ENCODE measurements around the gene CDCA8. TPM values are rescaled to one million over a fixed set of nuclear protein-coding genes. Genes with fewer than 3 reads are reported as not detected.
"Not testable (repeated sequence)": the region's sequence is repeated elsewhere in the genome, so short reads cannot be mapped to it uniquely, and the experiment has no call there.

CDCA8 gene
- total RNA-seq, 1 donor from 2014 or later: 1.3 TPM

GRCh38 chr1:37673920-37674319, 18.4 kb upstream of the CDCA8 start:
- no peak for DNase-seq (ENCODE audit: low read depth)

- no peak for DNase-seq (ENCODE audit: low read depth)
Observed at GRCh38 chr1:37676281-37677142, 15.8 kb upstream of the CDCA8 start.

GRCh38 chr1:37677143-37677439, 15.2 kb upstream of the CDCA8 start:
- no peak for DNase-seq (ENCODE audit: low read depth)

GRCh38 chr1:37677808-37678207, 14.5 kb upstream of the CDCA8 start:
- no peak for DNase-seq (ENCODE audit: low read depth)

- DNase-seq (ENCODE audit: low read depth): no peak
Observed at GRCh38 chr1:37680933-37681332, 11.4 kb upstream of the CDCA8 start.

DNA sequence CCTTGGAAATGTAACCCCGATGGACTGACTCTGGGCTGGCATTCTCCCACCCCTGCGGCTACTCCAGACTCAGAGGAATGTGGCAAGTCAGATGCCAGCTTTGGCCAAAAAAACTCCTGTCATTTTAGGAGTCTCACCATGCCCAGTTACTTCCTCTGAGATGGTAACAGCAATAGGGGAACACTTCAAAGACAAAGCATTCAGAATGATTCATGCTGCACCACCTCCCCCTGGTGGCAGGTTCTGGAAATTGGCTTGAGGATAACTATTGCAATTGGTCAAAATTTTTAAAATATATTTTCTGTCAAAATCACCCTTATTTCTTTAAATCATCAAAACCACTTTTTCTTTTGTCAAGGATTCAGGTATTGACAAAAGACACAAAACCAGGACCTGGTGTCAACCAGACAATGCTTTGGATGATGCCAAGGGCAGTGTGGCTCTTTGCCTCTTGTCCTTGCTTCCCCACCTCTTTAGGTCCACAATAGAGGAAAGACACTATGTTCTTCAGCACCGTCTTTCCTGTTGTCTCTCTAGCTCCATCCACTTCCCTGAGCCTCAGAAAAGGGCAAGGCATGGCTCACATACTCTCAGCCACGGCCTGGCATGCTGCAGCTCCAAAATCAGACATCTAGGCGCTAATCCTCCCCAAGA, 9.9 kb upstream of the CDCA8 start:
- DNase-seq (ENCODE audit: low read depth): peak; percentile 36

DNA sequence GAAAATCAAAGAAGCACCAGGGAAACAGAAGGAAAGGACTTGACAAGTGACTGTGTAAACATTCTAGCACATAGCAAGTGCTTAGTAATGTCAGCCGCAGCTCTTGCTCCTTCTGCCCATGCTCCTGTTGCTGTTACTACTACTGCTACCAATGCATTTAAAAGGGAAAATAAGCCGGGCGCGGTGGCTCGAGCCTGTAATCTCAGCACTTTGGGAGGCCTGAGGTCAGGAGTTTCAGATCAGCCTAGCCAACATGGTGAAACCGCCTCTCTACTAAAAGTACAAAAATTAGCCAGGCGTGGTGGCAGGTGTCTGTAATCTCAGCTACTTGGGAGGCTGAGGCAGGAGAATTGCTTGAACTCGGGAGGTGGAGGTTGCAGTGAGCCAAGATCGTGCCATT, 8.1 kb upstream of the CDCA8 start:
- DNase-seq (ENCODE audit: low read depth): not testable (repeated sequence)

GRCh38 chr1:37685722-37686121, 6.6 kb upstream of the CDCA8 start:
- DNase-seq (ENCODE audit: low read depth): no peak

DNA sequence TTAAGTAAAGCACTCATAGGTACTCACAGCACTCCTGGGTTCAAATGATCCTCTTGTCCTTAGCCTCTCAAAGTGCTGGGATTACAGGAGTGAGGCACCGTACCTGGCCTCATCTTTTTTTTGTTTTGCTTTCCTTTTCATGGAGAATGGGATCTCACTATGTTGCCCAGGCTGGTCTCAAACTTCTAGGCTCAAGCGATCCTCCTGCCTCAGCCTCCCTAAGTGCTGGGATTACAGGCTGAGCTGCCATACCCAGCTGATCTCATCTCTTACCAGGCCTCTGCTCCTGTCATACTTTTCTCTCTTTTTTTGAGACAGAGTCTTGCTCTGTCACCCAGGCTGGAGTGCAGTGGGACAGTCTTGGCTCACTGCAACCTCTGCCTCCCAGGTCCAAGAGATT, 4.6 kb upstream of the CDCA8 start:
- not testable (repeated sequence) for DNase-seq (ENCODE audit: low read depth)

- no peak for DNase-seq (ENCODE audit: low read depth)
Observed at GRCh38 chr1:37688926-37689325, 3.4 kb upstream of the CDCA8 start.

GRCh38 chr1:37691497-37692077, 729 bp upstream of the CDCA8 start:
- peak; percentile 39 for DNase-seq (ENCODE audit: low read depth)

GRCh38 chr1:37692834-37693175, 489 bp downstream of the CDCA8 start:
- DNase-seq (ENCODE audit: low read depth): no peak

GRCh38 chr1:37697090-37697489, 4.8 kb downstream of the CDCA8 start:
- no peak for DNase-seq (ENCODE audit: low read depth)

DNA sequence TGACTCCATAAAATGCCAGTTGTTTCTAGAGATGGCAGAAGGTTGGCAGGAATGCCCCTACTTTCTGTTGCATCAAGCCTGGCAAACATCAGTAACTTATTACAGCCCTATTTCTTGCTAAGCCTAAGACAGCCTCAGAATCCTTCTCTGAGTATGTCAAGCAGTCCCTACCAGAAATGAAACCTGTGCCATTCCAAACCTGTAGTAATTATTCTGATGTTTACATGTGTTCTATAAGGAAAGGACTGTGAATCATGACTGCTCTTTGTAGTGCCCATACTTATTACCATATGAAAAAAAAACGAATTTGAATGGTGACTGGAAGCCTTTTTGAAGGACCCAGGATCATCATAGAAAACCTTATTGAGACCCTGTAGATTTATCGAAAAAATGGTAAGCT, 5.4 kb downstream of the CDCA8 start:
- no peak for DNase-seq (ENCODE audit: low read depth)

GRCh38 chr1:37699147-37699546, 6.8 kb downstream of the CDCA8 start:
- DNase-seq (ENCODE audit: low read depth): no peak

DNA sequence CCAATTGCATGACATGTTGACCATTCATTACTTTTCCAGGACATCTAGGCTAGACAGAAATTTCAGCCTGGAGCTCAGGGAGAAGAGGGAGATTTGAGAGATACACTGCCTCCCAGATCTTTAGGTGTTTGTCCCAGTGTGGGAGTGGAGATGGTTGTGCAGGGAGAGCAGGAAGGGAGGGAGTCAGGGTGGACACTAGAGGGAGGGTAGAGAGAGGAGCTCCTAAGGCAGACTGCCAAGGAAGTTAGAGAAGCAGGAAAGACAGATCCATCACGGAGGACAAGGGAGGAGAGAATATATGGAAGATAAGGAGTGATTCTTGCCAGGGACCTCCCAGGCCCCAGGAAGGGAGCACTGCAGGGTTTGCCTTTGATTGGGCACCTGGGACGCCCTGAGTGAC, 8.7 kb downstream of the CDCA8 start:
- no peak for DNase-seq (ENCODE audit: low read depth)

DNA sequence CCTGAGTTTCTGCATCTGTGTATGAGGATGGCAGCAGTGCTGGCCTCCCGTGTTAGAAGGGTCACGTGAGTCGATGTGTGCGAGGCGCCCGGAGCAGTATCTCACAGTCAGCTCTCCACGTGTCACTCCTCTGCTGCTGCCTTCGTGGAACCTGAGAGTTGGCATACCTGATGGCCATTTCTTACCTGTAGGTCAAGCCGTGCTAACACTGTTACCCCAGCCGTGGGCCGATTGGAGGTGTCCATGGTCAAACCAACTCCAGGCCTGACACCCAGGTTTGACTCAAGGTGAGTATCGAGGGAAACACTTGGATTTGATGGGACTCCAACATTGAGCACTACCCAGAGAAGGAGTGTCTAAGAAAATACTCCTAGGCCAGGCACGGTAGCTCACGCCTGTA, 10.7 kb downstream of the CDCA8 start:
- DNase-seq (ENCODE audit: low read depth): no peak

DNA sequence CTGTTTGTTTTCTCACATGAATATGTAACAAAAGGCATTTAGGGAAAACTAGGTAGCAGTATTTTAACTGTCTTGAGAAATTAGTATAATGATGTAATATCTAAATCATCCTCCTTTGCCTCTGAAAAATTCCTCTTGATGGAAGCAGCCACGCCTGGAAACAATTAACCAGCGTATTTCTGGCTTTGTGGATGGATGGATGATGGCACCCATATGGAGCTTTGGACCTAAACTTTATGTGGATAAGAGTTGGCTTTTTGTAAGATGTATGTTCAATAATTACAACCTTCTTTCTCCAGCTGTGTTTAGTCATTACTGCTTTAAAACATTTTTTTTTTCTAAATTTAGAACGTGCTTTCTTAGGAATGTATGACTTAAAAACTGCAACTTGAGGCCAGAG, 12.7 kb downstream of the CDCA8 start:
- DNase-seq (ENCODE audit: low read depth): no peak

DNA sequence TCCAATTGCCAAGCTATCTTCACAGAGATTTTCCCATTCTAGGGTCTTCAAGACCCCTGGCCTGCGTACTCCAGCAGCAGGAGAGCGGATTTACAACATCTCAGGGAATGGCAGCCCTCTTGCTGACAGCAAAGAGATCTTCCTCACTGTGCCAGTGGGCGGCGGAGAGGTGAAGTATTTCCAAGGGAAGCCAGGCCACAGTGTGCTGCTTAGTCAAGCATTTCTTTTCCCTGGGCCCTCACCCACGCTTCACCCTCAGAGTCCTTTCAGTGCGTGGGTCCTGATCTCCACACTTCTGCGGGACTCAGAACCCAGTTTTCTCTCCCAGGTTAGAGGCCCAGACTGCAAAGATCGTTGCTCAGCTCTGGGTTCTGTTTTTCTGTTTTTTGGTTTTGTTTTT, 13.1 kb downstream of the CDCA8 start:
- no peak for DNase-seq (ENCODE audit: low read depth)

- DNase-seq (ENCODE audit: low read depth): no peak
Observed at GRCh38 chr1:37708471-37708870, 16.2 kb downstream of the CDCA8 start.

DNA sequence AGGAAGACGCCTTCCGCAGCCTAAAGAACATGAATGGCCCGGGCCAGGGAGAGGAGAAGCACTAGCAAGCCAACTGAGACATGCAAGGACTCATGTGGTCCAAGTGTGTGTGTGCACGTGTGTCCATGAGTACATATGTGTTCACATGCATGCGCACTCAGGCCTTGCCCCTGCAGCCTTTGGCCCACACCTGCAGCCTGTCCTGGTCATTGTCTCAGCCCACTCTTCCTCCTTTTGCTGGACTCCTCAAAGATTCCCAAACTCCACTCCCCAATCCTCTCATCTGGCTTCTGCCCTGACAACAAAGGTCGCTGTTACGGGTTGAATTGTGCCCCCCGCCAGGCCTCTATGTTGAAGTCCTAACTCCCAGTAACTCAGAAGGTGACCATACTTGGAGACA, 21.9 kb downstream of the CDCA8 start:
- no peak for DNase-seq (ENCODE audit: low read depth)

GRCh38 chr1:37714689-37715088, 22.4 kb downstream of the CDCA8 start:
- no peak for DNase-seq (ENCODE audit: low read depth)

DNA sequence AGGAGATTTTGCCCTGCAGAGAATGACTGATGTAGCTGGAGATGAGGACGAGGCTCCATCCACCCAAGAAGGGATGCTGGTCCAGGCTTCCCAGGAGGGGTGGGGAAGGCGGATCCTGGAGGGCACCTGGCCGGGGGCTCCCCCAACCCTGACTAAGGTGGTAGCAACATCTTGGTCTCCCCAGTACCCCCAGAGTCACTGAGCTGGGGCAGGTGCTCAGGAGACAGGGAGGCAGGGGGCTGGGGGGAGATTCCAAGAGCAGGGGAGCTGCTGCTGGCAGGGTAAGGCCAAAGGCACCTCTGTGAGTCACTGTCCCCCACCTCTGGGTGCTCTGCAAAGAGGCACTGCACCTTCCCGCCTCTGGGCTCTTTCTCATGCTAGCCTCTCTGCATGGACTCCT, 24.0 kb downstream of the CDCA8 start:
- DNase-seq (ENCODE audit: low read depth): no peak

All from renal cortical epithelial cell (primary cell).